Stimulated activated memory B cell treated with anti-CD40 and anti-IgM and Interleukin-4, amounts not matched to agents 10 μg/mL and 1 μg/mL and 100 μg/mL, for 72 hours (primary cell): ENCODE measurements around the gene UBQLN1.

Source experiments
- ATAC-seq: fragments of 150-1000 bp; cut with Tn5 transposase; 2 replicates; pipeline ENCODE4 v1.10.0; 2021
- H3K27ac Mint-ChIP-seq: one replicate; pipeline ENCODE4 v1.8.0; 2022; ENCODE audit warnings: mild to moderate bottlenecking, mixed read lengths
- H3K27me3 Mint-ChIP-seq: one replicate; pipeline ENCODE4 v1.8.0; 2022; ENCODE audit warnings: mixed read lengths
- H3K36me3 Mint-ChIP-seq: one replicate; pipeline ENCODE4 v1.8.0; 2022; ENCODE audit warnings: mixed read lengths
- H3K4me1 Mint-ChIP-seq: one replicate; pipeline ENCODE4 v1.8.0; 2022; ENCODE audit warnings: mixed read lengths
- H3K4me3 Mint-ChIP-seq: one replicate; pipeline ENCODE4 v1.8.0; 2022; ENCODE audit warnings: mild to moderate bottlenecking, moderate library complexity, mixed read lengths
- H3K9me3 Mint-ChIP-seq: one replicate; pipeline ENCODE4 v1.8.0; 2022; ENCODE audit warnings: mixed read lengths

The UBQLN1 gene

GRCh38 chr9:83665580-83666200 is 42.1 kb downstream of the UBQLN1 start:
- peak; percentile 54 for ATAC-seq
- Mint-ChIP-seq H3K27me3 (no peaks in the 10 kb centered on the region), H3K4me3 (no peak overlapping the region), H3K27ac (peak overlapping the region; percentile 41), H3K4me1 (peaks cover 20% of the 10 kb centered on the region), H3K36me3 (peaks cover 37% of the 10 kb centered on the region), H3K9me3 (no peaks in the 10 kb centered on the region)

DNA sequence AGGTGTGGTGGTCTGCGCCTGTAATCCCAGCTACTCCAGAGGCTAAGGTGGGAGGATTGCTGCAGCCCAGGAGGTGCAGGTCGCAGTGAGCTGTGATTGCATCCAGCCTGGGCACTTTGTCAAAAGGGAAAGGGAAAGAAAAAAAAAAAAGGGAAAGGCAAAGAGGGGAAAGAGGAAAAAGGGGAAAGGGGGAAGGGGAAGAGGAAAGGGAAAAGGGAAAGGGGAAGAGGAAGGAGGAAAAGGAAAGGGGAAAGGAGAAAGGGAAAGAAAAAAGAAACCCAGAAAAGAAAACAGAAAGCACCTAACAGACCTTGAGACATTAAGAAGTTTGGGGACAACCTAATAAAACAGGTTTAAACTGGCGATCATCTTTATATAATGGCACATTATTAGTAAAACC is 44.8 kb downstream of the UBQLN1 start:
- peaks cover 41% of the 10 kb centered on the region for H3K36me3 Mint-ChIP-seq
- no peak overlapping the region for H3K4me3 Mint-ChIP-seq
- H3K4me1 Mint-ChIP-seq: peaks cover 20% of the 10 kb centered on the region
- H3K27me3 Mint-ChIP-seq: no peaks in the 10 kb centered on the region
- ATAC-seq: no peak
- H3K9me3 Mint-ChIP-seq: no peaks in the 10 kb centered on the region
- no peak overlapping the region for H3K27ac Mint-ChIP-seq

DNA sequence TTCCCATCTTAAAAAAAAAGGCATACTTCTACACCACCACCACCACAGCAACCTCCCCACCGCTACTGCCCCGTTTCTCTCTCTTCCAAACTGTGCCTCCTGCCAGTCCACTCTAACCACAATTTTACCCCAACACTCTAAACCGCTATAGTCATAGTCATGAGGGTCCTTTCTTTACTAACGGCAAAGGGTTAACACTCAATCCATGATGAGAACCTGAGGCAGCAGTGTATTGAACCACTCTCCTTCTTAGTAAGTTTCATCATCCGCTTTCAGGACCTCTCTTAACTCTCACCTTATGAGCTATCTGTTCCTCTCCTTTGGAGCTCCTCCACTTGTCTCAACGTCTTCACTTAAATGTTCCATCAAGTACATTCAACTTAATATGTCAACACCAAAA is 50.8 kb downstream of the UBQLN1 start:
- Mint-ChIP-seq H3K9me3 (no peaks in the 10 kb centered on the region), H3K27me3 (no peaks in the 10 kb centered on the region), H3K4me1 (no peaks in the 10 kb centered on the region), H3K36me3 (peaks cover 38% of the 10 kb centered on the region), H3K4me3 (no peak overlapping the region), H3K27ac (no peak overlapping the region)
- ATAC-seq: no peak

DNA sequence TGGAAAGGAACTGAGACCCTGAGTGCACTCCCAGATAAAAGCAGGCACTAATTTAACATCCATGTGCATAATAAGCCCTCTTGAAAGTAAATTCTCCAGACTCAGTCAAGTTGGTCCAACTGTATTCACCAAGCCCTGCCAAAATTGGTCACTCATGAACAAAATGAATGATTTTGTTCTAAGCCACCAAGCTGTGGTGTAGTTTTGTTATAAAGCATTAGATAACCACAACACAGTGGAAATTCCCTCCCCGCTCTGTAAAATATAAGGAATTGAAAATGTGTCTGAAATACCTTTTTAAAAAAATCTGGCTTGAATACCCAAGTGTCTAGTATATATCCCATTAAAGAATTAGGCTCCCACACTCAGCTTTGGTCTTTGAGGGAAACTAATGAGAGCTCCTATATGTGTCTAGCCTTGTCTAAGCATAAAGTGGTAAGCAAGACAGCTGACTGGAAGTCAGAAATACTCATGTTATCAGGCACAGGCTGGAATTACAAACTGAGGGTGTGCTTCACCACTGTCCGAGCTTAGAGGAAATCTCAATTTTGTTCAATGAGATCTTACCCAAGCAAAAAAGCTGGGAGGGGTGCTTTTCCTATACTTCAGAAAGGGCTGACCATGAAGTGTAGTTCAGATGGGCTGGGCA is 51.6 kb downstream of the UBQLN1 start:
- Mint-ChIP-seq H3K36me3 (peaks cover 44% of the 10 kb centered on the region), H3K9me3 (no peaks in the 10 kb centered on the region), H3K4me3 (no peak overlapping the region), H3K27me3 (no peaks in the 10 kb centered on the region), H3K4me1 (no peaks in the 10 kb centered on the region), H3K27ac (no peak overlapping the region)
- peak; percentile 58 for ATAC-seq

DNA sequence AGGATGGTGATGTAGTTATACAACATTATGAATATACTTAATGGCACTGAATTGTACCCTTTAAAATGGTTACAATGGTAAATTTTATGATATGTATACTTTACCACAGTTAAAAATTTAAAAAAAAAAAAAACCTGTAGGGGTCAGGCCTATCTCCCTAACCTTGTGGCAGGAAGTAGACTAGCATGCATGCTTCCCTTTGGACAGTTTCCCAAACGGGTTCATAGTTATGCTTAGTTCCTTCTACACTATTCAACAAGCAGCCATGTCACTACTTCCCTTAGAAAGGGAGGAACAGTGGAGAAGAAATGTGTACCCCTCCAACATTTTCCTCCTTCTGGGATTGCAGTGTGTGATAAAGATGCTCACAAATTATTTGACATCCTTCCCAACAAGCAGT is 52.3 kb downstream of the UBQLN1 start:
- ATAC-seq: no peak
- Mint-ChIP-seq H3K36me3 (peaks cover 52% of the 10 kb centered on the region), H3K4me1 (no peaks in the 10 kb centered on the region), H3K9me3 (no peaks in the 10 kb centered on the region), H3K27me3 (no peaks in the 10 kb centered on the region), H3K27ac (no peak overlapping the region), H3K4me3 (no peak overlapping the region)

GRCh38 chr9:83652433-83652832 is 55.3 kb downstream of the UBQLN1 start:
- H3K36me3 Mint-ChIP-seq: peaks cover 45% of the 10 kb centered on the region
- H3K4me1 Mint-ChIP-seq: peaks cover 15% of the 10 kb centered on the region
- H3K4me3 Mint-ChIP-seq: no peak overlapping the region
- no peak overlapping the region for H3K27ac Mint-ChIP-seq
- no peaks in the 10 kb centered on the region for H3K27me3 Mint-ChIP-seq
- H3K9me3 Mint-ChIP-seq: no peaks in the 10 kb centered on the region
- no peak for ATAC-seq

DNA sequence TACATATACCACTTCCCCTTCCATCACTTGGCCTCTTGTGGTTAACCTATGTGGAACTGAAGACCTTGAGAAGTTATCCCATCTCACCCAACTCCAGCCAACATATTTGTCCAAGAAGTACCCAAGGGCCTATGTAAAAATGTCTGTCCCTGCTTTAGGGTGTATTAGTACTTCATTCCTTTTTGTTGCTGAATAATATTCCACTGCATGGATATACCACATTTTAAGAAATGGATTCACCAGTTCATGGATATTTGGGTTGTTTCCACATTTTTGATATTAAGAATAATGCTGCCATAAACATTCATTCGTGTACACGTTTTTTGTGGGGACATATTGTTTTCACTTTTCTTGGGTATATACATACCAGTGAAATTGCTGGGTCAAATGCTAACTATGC is 56.2 kb downstream of the UBQLN1 start:
- no peak for ATAC-seq
- peaks cover 45% of the 10 kb centered on the region for H3K36me3 Mint-ChIP-seq
- H3K27ac Mint-ChIP-seq: no peak overlapping the region
- no peaks in the 10 kb centered on the region for H3K9me3 Mint-ChIP-seq
- peaks cover 15% of the 10 kb centered on the region for H3K4me1 Mint-ChIP-seq
- no peak overlapping the region for H3K4me3 Mint-ChIP-seq
- H3K27me3 Mint-ChIP-seq: no peaks in the 10 kb centered on the region

DNA sequence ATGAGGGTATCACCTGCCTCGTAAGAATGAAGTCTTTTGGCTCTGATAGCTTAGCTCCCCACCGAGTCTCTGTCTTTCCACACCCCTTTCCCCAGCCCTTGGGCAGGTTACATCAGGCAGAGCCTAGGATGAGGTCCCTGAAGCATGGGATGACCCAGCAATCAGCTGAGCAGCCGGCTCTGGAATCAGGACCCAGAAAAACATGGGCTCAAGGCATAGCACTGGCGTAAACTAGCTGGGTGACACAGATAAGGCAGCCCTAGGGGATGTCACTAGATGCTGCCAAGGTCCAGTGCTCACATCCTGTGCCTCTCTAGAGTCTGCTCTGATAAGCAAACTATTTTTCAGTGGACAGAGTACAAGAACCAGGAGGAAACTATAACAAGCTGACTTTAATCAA is 58.2 kb downstream of the UBQLN1 start:
- Mint-ChIP-seq H3K27ac (no peak overlapping the region), H3K4me1 (peaks cover 15% of the 10 kb centered on the region), H3K9me3 (no peaks in the 10 kb centered on the region), H3K36me3 (peaks cover 44% of the 10 kb centered on the region), H3K27me3 (no peaks in the 10 kb centered on the region), H3K4me3 (no peak overlapping the region)
- no peak for ATAC-seq

GRCh38 chr9:83649080-83649479 is 58.7 kb downstream of the UBQLN1 start:
- Mint-ChIP-seq H3K36me3 (peaks cover 42% of the 10 kb centered on the region), H3K9me3 (no peaks in the 10 kb centered on the region), H3K4me1 (peaks cover 15% of the 10 kb centered on the region), H3K4me3 (no peak overlapping the region), H3K27me3 (no peaks in the 10 kb centered on the region), H3K27ac (no peak overlapping the region)
- peak; percentile 72 for ATAC-seq

DNA sequence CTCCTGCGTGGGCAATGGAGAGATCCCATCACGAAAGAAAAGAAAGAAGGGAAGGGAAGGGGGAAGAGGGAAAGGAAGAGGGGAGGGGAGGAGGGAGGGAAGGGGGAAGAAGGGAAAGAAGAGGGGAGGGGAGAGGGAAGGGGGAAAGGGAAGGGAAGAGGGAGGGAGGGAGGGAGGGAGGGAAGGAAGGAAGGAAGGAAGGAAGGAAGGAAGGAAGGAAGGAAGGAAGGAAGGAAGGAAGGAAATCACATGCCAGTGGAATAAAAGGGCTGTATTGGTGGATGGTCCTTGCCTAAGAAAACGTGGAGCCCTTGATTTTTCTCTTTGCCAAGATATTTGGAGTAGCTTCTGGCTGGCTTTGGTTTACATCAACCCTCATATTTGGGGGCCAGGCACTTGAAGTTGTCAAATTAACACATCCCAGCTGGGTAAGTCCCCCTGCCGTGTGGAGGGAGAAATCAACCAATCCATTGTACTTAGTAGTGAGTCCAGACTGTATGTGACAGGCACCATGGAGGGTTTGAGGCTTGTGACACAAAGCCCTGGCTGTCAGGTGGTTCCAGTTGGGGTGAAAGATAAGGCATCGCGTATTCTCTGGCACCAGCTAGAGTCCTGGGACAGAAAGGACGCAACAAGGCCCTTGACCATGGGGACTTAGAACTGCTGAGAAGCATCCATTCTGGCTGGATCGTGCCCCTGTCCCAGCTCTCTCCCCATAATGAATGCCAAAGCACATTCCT is 61.1 kb downstream of the UBQLN1 start:
- Mint-ChIP-seq H3K4me3 (no peak overlapping the region), H3K27ac (no peak overlapping the region), H3K9me3 (no peaks in the 10 kb centered on the region), H3K36me3 (peaks cover 36% of the 10 kb centered on the region), H3K27me3 (no peaks in the 10 kb centered on the region), H3K4me1 (peaks cover 15% of the 10 kb centered on the region)
- no peak for ATAC-seq

GRCh38 chr9:83642793-83643192 is 65.0 kb downstream of the UBQLN1 start:
- no peaks in the 10 kb centered on the region for H3K27me3 Mint-ChIP-seq
- no peaks in the 10 kb centered on the region for H3K9me3 Mint-ChIP-seq
- no peak overlapping the region for H3K4me3 Mint-ChIP-seq
- H3K4me1 Mint-ChIP-seq: no peaks in the 10 kb centered on the region
- no peak for ATAC-seq
- H3K27ac Mint-ChIP-seq: no peak overlapping the region
- peaks cover 26% of the 10 kb centered on the region for H3K36me3 Mint-ChIP-seq

- no peak overlapping the region for H3K27ac Mint-ChIP-seq
- peaks cover 31% of the 10 kb centered on the region for H3K36me3 Mint-ChIP-seq
- no peaks in the 10 kb centered on the region for H3K4me1 Mint-ChIP-seq
- H3K27me3 Mint-ChIP-seq: no peaks in the 10 kb centered on the region
- ATAC-seq: no peak
- H3K4me3 Mint-ChIP-seq: no peak overlapping the region
- H3K9me3 Mint-ChIP-seq: no peaks in the 10 kb centered on the region
These were observed 68.5 kb downstream of the UBQLN1 start for GRCh38 chr9:83639266-83639665.

DNA sequence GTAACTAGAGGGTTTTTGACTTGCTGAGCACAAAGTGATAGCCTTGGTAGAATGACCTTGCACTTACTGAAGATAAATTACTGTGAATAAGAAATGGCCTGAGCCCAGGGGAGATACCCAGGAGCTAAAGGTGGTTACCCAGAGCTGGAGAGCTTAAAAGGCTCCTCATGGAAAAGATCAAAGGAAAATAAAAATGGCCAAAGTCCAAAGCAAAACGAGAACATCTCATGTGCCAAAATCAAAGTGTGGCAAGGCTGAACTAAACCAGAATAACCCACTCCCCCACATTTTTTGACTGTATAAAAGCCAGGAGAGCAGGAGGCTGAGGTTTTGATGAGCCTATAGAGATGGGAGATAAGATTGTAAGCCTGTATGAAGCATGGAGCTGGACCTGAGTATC is 70.4 kb downstream of the UBQLN1 start:
- Mint-ChIP-seq H3K36me3 (peaks cover 16% of the 10 kb centered on the region), H3K27me3 (no peaks in the 10 kb centered on the region), H3K9me3 (no peaks in the 10 kb centered on the region), H3K4me3 (no peak overlapping the region), H3K4me1 (no peaks in the 10 kb centered on the region), H3K27ac (no peak overlapping the region)
- ATAC-seq: no peak

- Mint-ChIP-seq H3K36me3 (peaks cover 22% of the 10 kb centered on the region), H3K9me3 (no peaks in the 10 kb centered on the region), H3K4me1 (no peaks in the 10 kb centered on the region), H3K4me3 (no peak overlapping the region), H3K27ac (no peak overlapping the region), H3K27me3 (no peaks in the 10 kb centered on the region)
- ATAC-seq: no peak
These were observed 70.9 kb downstream of the UBQLN1 start for GRCh38 chr9:83636813-83637212.

DNA sequence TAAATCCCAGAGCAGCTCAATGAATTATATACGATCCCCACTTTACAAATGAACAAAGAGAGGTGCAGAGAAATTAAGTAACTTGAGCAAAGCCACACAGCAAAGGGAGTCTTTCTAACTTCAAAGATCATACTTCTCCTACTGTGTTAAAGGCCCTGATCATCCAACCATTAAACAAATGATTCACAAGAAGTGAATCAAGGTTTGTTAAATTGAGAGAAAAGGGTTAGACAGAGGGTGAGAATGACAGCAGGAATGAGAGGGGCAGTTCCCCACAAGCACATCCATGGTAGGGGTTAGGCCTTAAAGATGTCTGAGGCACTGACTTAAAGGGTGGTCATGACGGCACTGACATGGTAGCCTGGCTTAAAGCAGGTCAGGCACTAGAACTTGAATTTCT is 74.1 kb downstream of the UBQLN1 start:
- Mint-ChIP-seq H3K9me3 (no peaks in the 10 kb centered on the region), H3K27me3 (no peaks in the 10 kb centered on the region)
- ATAC-seq: no peak

DNA sequence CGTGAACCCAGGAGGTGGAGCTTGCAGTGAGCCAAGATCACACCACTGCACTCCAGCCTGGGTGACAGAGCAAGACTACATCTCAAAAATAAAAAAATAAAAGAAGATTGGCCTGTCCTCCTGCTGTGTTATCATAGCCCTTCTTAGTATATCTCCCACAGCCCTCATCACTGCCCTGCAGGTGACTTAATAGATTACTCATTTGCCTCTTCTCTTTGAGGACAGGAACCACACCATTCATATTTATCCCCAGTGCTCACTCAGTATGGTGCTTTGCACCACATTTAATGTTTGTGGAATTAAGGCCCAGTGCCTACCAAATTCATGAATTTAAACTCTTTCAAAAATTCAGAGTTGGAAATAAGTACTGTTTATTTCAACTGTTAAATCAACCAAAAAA is 74.5 kb downstream of the UBQLN1 start:
- H3K36me3 Mint-ChIP-seq: peaks cover 37% of the 10 kb centered on the region
- H3K4me3 Mint-ChIP-seq: no peak overlapping the region
- ATAC-seq: no peak
- no peaks in the 10 kb centered on the region for H3K9me3 Mint-ChIP-seq
- H3K4me1 Mint-ChIP-seq: no peaks in the 10 kb centered on the region
- no peaks in the 10 kb centered on the region for H3K27me3 Mint-ChIP-seq
- H3K27ac Mint-ChIP-seq: no peak overlapping the region

More for the DNA sequence above, 74.1 kb downstream of the UBQLN1 start:
- no peak overlapping the region for H3K4me3 Mint-ChIP-seq
- H3K36me3 Mint-ChIP-seq: peaks cover 37% of the 10 kb centered on the region
- no peaks in the 10 kb centered on the region for H3K4me1 Mint-ChIP-seq
- no peak overlapping the region for H3K27ac Mint-ChIP-seq
